ENCODE data around the gene TNFRSF9. TPM values are rescaled to one million over a fixed set of nuclear protein-coding genes. Genes with fewer than 3 reads are reported as not detected.

TNFRSF9 gene
- polyA plus RNA-seq, 2 of the 4 experiments (the other 2 are of a cell fraction) = 0.75 to 3.2 TPM

GRCh38 chr1:7899741-7900140 is 40.9 kb downstream of the TNFRSF9 start:
- Histone ChIP-seq H3K4me3 (no peak overlapping the region), H3K4me1 (peaks cover 2% of the 10 kb centered on the region), H3K4me2 (no peak overlapping the region), H3K9me3 (no peaks in the 10 kb centered on the region), H3K27ac (no peak overlapping the region)
- TF ChIP-seq RCOR1 (IDR thresholded peaks at IDR 0.05; ENCODE audit: low read depth, low read length) = no peak
- no peak for TF ChIP-seq REST (IDR thresholded peaks at IDR 0.05)
- TF ChIP-seq SREBF2 (IDR thresholded peaks at IDR 0.05) = no peak
- ChIA-PET CTCF (interaction anchor here (1.0 to 2.1 kb wide), 4 partner anchors 9 to 232 kb away, joined by 3 to 5 read pairs (median 3); no protein-coding TSS in a partner anchor), POLR2A (no interaction called here)
- WGBS (ENCODE audit: missing lambda C conversion rate) = 87% methylated on average over 3 of the region's 4 CpGs
- FAIRE-seq (no peak), ATAC-seq (no peak), DNase-seq (ENCODE audit: low read depth in 1 of 2, low spot score in 1 of 2) (no peak)

- POLR2A ChIA-PET = no interaction called here
- 80% methylated on average over 5 of the region's 5 CpGs for WGBS (ENCODE audit: missing lambda C conversion rate)
- Histone ChIP-seq H3K4me3 (no peak overlapping the region), H3K4me2 (no peak overlapping the region), H3K9me3 (no peaks in the 10 kb centered on the region), H3K4me1 (peaks cover 10% of the 10 kb centered on the region), H3K27ac (no peak overlapping the region)
- no peak for DNase-seq (ENCODE audit: low read depth in 1 of 2, low spot score in 1 of 2)
- ATAC-seq = no peak
- CTCF ChIA-PET = interaction anchor here (1.0 to 2.1 kb wide), 2 partner anchors 8 to 146 kb away, joined by 3 to 5 read pairs; no protein-coding TSS in a partner anchor
- TF ChIP-seq CHD2 (IDR thresholded peaks at IDR 0.05; ENCODE audit: low read length, partially characterized antibody) (no peak), CBX8 (IDR thresholded peaks at IDR 0.05) (no peak), EHMT2 (IDR thresholded peaks at IDR 0.05; ENCODE audit: low read depth) (no peak), MYC (IDR thresholded peaks at IDR 0.05; ENCODE audit: borderline replicate concordance, low read length) (no peak), BHLHE40 (IDR thresholded peaks at IDR 0.05; ENCODE audit: low read depth, low read length) (no peak), HOXB5 (CRISPR knock-in tag; IDR thresholded peaks at IDR 0.05) (no peak), ZNF302 (CRISPR knock-in tag; IDR thresholded peaks at IDR 0.05) (no peak), EHF (CRISPR knock-in tag; IDR thresholded peaks at IDR 0.05) (no peak), NR3C1 (IDR thresholded peaks at IDR 0.05) (no peak), CEBPB (IDR thresholded peaks at IDR 0.05) (no peak), KDM5A (IDR thresholded peaks at IDR 0.05) (no peak), RCOR1 (IDR thresholded peaks at IDR 0.05; ENCODE audit: low read depth, low read length) (no peak), NFE2L2 (conservative IDR thresholded peaks at IDR 0.05; ENCODE audit: low read length) (no peak)
- FAIRE-seq = no peak
These were observed 41.7 kb downstream of the TNFRSF9 start for GRCh38 chr1:7898962-7899361.

GRCh38 chr1:7896994-7897393 is 43.6 kb downstream of the TNFRSF9 start:
- ChIA-PET POLR2A (no interaction called here), CTCF (interaction anchor here (0.7 to 1.0 kb wide), 2 partner anchors 53 to 144 kb away, joined by 3 read pairs; no protein-coding TSS in a partner anchor)
- no peak for ATAC-seq
- Histone ChIP-seq H3K27ac (no peak overlapping the region), H3K4me2 (no peak overlapping the region), H3K4me1 (peaks cover 21% of the 10 kb centered on the region), H3K4me3 (no peak overlapping the region), H3K9me3 (no peaks in the 10 kb centered on the region)
- TF ChIP-seq HDAC2 (IDR thresholded peaks at IDR 0.05) (no peak), ZFP36 (IDR thresholded peaks at IDR 0.05; ENCODE audit: borderline replicate concordance, partially characterized antibody) (no peak), HOXA7 (CRISPR knock-in tag; IDR thresholded peaks at IDR 0.05) (no peak), MAZ (IDR thresholded peaks at IDR 0.05; ENCODE audit: borderline replicate concordance, low read depth, low read length) (no peak), BCL3 (IDR thresholded peaks at IDR 0.05) (no peak), ELK1 (IDR thresholded peaks at IDR 0.05; ENCODE audit: low read depth, low read length) (no peak), HES2 (IDR thresholded peaks at IDR 0.05) (no peak), HEYL (CRISPR knock-in tag; IDR thresholded peaks at IDR 0.05) (no peak), CHD2 (IDR thresholded peaks at IDR 0.05; ENCODE audit: low read length, partially characterized antibody) (no peak), REST (IDR thresholded peaks at IDR 0.05) (no peak)
- no peak for FAIRE-seq
- DNase-seq (ENCODE audit: low read depth in 1 of 2, low spot score in 1 of 2) = no peak
- WGBS (ENCODE audit: missing lambda C conversion rate) = 3% methylated on average over 1 of the region's 1 CpG

Data from A549 (cell line).